A549 (cell line): Measurements from ENCODE around the gene ADAMTS14. TPM values are rescaled to one million over a fixed set of nuclear protein-coding genes. Genes with fewer than 3 reads are reported as not detected.

Experiments used
- ATAC-seq, 2 experiments: fragments of 200-7000 bp in 1 of 2; fragments of >200 bp in 1 of 2; cut with Nextera tagmentation in 1 of 2; cut with Tn5 transposase in 1 of 2; 3 replicates each; pipeline versions ENCODE4 v1.8.0 to v1.9.1; 2018 to 2020; ENCODE audit warnings: mild to moderate bottlenecking in 1 of 2, moderate library complexity in 1 of 2
- CTCF ChIA-PET: fragments of 300-600 bp; sonication (Branson Sonifier 250); formaldehyde crosslinking; extraction: SDS; loops from one replicate; lab custom pipeline; 2021; ENCODE audit warnings: antibody characterized with exemption, inconsistent platforms; lab: Yijun Ruan, JAX
- POLR2A ChIA-PET: fragments of 350-600 bp; formaldehyde crosslinking; extraction: SDS; loops from one replicate; lab custom pipeline; 2021; ENCODE audit warnings: antibody characterized with exemption, inconsistent platforms; lab: Yijun Ruan, JAX
- DNase-seq, 2 experiments: peaks; one replicate each; pipeline versions ENCODE4 v3.0.0 to v3.0.0-alpha.2; 2011 to 2016; ENCODE audit warnings: low read depth in 1 of 2, low spot score in 1 of 2
- FAIRE-seq: peaks from 2 replicates; lab custom pipeline; 2011; peaks lifted over from hg19 to GRCh38; lab: Jason Lieb, UNC
- H3K27ac ChIP-seq, 2 experiments: fragments of >200 bp; sonication (Bioruptor Twin); formaldehyde crosslinking; 3 replicates each; pipeline ENCODE4 v1.5.1; 2016 to 2017
- H3K4me1 ChIP-seq: fragments of >200 bp; sonication (Bioruptor Twin); formaldehyde crosslinking; 3 replicates; pipeline ENCODE4 v1.6.1; 2016
- H3K4me2 ChIP-seq: fragments of >200 bp; sonication (Bioruptor Twin); formaldehyde crosslinking; 3 replicates; pipeline ENCODE4 v1.6.1; 2016
- H3K4me3 ChIP-seq: fragments of >200 bp; sonication (Bioruptor Twin); formaldehyde crosslinking; 3 replicates; pipeline ENCODE4 v1.5.1; 2016
- H3K9me3 ChIP-seq: fragments of >200 bp; sonication (Bioruptor Twin); formaldehyde crosslinking; 3 replicates; pipeline ENCODE4 v1.6.1; 2016
- BHLHE40 ChIP-seq: IDR thresholded peaks from 2 replicates; pipeline ENCODE4 v1.6.1; 2012; ENCODE audit warnings: low read depth, low read length, inconsistent platforms
- CEBPB ChIP-seq, 2 experiments: fragments of >200 bp in 1 of 2; sonication (Bioruptor Twin) in 1 of 2; formaldehyde crosslinking in 1 of 2; IDR thresholded peaks; 2 replicates each; pipeline ENCODE4 v1.6.1; 2012 to 2016
- ELK1 ChIP-seq: fragments of 150-350 bp; IDR thresholded peaks from 2 replicates; pipeline ENCODE4 v1.6.1; 2014; ENCODE audit warnings: low read depth, mild to moderate bottlenecking, low read length
- FOSL2 ChIP-seq, 2 experiments: fragments of 450-650 bp in 1 of 2; fragments of >200 bp in 1 of 2; sonication (Bioruptor Twin) in 1 of 2; formaldehyde crosslinking; IDR thresholded peaks; 2 replicates each; pipeline versions ENCODE4 v1.5.0 to v1.6.1; 2016 to 2020; ENCODE audit warnings: mild to moderate bottlenecking in 1 of 2, moderate library complexity in 1 of 2
- HES2 ChIP-seq: fragments of >200 bp; sonication (Bioruptor Twin); formaldehyde crosslinking; IDR thresholded peaks from 2 replicates; pipeline ENCODE4 v1.6.1; 2016
- HOXB13 ChIP-seq: fragments of 250-450 bp; sonication (Bioruptor Pico); IDR thresholded peaks from 2 replicates; pipeline ENCODE4 v1.5.0; 2020; ENCODE audit warnings: low read depth, mild to moderate bottlenecking, moderate library complexity
- KDM5A ChIP-seq: fragments of 200-600 bp; sonication (generic); IDR thresholded peaks from 2 replicates; pipeline ENCODE4 v1.6.1; 2016; ENCODE audit warnings: antibody characterized with exemption, mild to moderate bottlenecking
- NFE2L2 ChIP-seq: fragments of 150-350 bp; conservative IDR thresholded peaks from 2 replicates; pipeline ENCODE4 v1.6.1; 2014; ENCODE audit warnings: low read length
- REST ChIP-seq: fragments of 200-600 bp; sonication (generic); IDR thresholded peaks from 2 replicates; pipeline ENCODE4 v1.6.1; 2016; ENCODE audit warnings: antibody characterized with exemption, mild to moderate bottlenecking, moderate library complexity
- RFX5 ChIP-seq: fragments of 450-650 bp; IDR thresholded peaks from 2 replicates; pipeline ENCODE4 v1.7.1; 2014; ENCODE audit warnings: antibody characterized with exemption, mild to moderate bottlenecking, moderate library complexity
- TP53 ChIP-seq: fragments of 250-450 bp; sonication (Bioruptor Pico); IDR thresholded peaks from 2 replicates; pipeline ENCODE4 v1.5.0; 2021; ENCODE audit warnings: mild to moderate bottlenecking, moderate library complexity
- ZC3H11A ChIP-seq: fragments of 450-650 bp; IDR thresholded peaks from 2 replicates; pipeline ENCODE4 v1.6.1; 2014; ENCODE audit warnings: antibody characterized with exemption, mild to moderate bottlenecking
- ZSCAN20 ChIP-seq: fragments of 250-450 bp; sonication (Bioruptor Pico); IDR thresholded peaks from 2 replicates; pipeline ENCODE4 v1.8.0; 2022; ENCODE audit warnings: mild to moderate bottlenecking, moderate library complexity
- WGBS: methylation state at CpG from one replicate; pipeline ENCODE4 v1.1.6; 2017; ENCODE audit errors: missing lambda C conversion rate; 5-methylcytosine and 5-hydroxymethylcytosine counted together
- polyA plus RNA-seq, 4 experiments: library from polyadenylated mRNA; depleted of rRNA in 3 of 4; stranded (reverse); fragments of >200 nt; fragmentation: RNase III in 1 of 4; extraction: RNeasy Plus Mini Kit Qiagen cat#74134 plus additional on column Dnase treatment in 1 of 4; gene quantifications; 2 replicates in 3 of 4; 3 replicates in 1 of 4; pipeline ENCODE4 v1.2.3, GENCODE V29; 2011 to 2017
- small RNA-seq, 6 experiments: library from RNA; depleted of rRNA; stranded (forward); fragments of <200 nt; gene quantifications; one replicate each; pipeline ENCODE3, GENCODE V24; 2012

The ADAMTS14 gene
- polyA plus RNA-seq, 2 of the 4 experiments (the other 2 are of a cell fraction) = 0.03 TPM; not detected in 1

- TF ChIP-seq ZSCAN20 (CRISPR knock-in tag) (no peak), NFE2L2 (no peak), HES2 (no peak), HOXB13 (no peak), RFX5 (no peak), ZC3H11A (no peak), KDM5A (no peak), TP53 (CRISPR knock-in tag) (no peak), BHLHE40 (no peak), ELK1 (no peak), FOSL2 (IDR thresholded peaks at IDR 0.05) (no peak), FOSL2 (CRISPR knock-in tag; IDR thresholded peaks at IDR 0.05) (no peak), CEBPB (IDR thresholded peaks at IDR 0.05) (no peak), REST (no peak)
- H3K4me2 ChIP-seq = no peak overlapping the region
- H3K4me1 ChIP-seq = peaks cover 2% of the 10 kb centered on the region; the same call in 2 of the 3 replicates
- no peak for DNase-seq
- no peak overlapping the region for H3K27ac ChIP-seq
- FAIRE-seq = no peak
- ChIA-PET CTCF (interaction anchor here (0.5 to 1.5 kb wide), 4 partner anchors 31 to 350 kb away, joined by 3 to 4 read pairs (median 4); no protein-coding TSS in a partner anchor), POLR2A (no interaction called here)
- H3K4me3 ChIP-seq = no peak overlapping the region
- H3K9me3 ChIP-seq = no peaks in the 10 kb centered on the region
- ATAC-seq = no peak
- WGBS = 37% methylated on average over 3 of the region's 3 CpGs
Measured at GRCh38 chr10:70811881-70812280, 139.6 kb downstream of the ADAMTS14 start.

Small RNA genes lying within 50 kb of the gene (small RNA-seq; reads per million reads assigned to genes)
- gene RPS26P40 = 0 to 2.1 (median 0) reads per million in 6 experiments

Other genes with a start within 250 kb of the ADAMTS14 start
- gene NODAL, start 230.8 kb upstream of the ADAMTS14 start, polyA plus RNA-seq (2011; rRNA removed) = not detected in 2 replicates
- gene NODAL, start 230.8 kb upstream of the ADAMTS14 start, polyA plus RNA-seq (2017; fragmentation: RNase III; extraction: RNeasy Plus Mini Kit Qiagen cat#74134 plus additional on column Dnase treatment) = not detected in 3 replicates
- 3.3 and 3.6 TPM in 2 replicates for gene PALD1, start 193.7 kb upstream of the ADAMTS14 start, polyA plus RNA-seq (2011; rRNA removed)
- 5.2 to 5.7 TPM (median 5.5 TPM) in 3 replicates for gene PALD1, start 193.7 kb upstream of the ADAMTS14 start, polyA plus RNA-seq (2017; fragmentation: RNase III; extraction: RNeasy Plus Mini Kit Qiagen cat#74134 plus additional on column Dnase treatment)
- gene PRF1, start 69.8 kb upstream of the ADAMTS14 start, polyA plus RNA-seq (2011; rRNA removed) = not detected in 2 replicates
- gene PRF1, start 69.8 kb upstream of the ADAMTS14 start, polyA plus RNA-seq (2017; fragmentation: RNase III; extraction: RNeasy Plus Mini Kit Qiagen cat#74134 plus additional on column Dnase treatment) = not detected in 3 replicates
- not detected in 2 replicates for gene TBATA, start 112.9 kb downstream of the ADAMTS14 start, polyA plus RNA-seq (2011; rRNA removed)
- not detected in 3 replicates for gene TBATA, start 112.9 kb downstream of the ADAMTS14 start, polyA plus RNA-seq (2017; fragmentation: RNase III; extraction: RNeasy Plus Mini Kit Qiagen cat#74134 plus additional on column Dnase treatment)
- gene SGPL1, start 143.4 kb downstream of the ADAMTS14 start, polyA plus RNA-seq (2011; rRNA removed) = 49.8 and 58.5 TPM in 2 replicates
- 31.2 to 35.2 TPM (median 32.2 TPM) in 3 replicates for gene SGPL1, start 143.4 kb downstream of the ADAMTS14 start, polyA plus RNA-seq (2017; fragmentation: RNase III; extraction: RNeasy Plus Mini Kit Qiagen cat#74134 plus additional on column Dnase treatment)
- 169 TPM in 2 replicates for gene PCBD1, start 216.1 kb downstream of the ADAMTS14 start, polyA plus RNA-seq (2011; rRNA removed)
- gene PCBD1, start 216.1 kb downstream of the ADAMTS14 start, polyA plus RNA-seq (2017; fragmentation: RNase III; extraction: RNeasy Plus Mini Kit Qiagen cat#74134 plus additional on column Dnase treatment) = 211 to 226 TPM (median 222 TPM) in 3 replicates